Suprapubic skin (tissue), 3 donors: ENCODE measurements around the gene SPRY4.

ENCODE experiments used
- CTCF ChIP-seq, 2 donors: fragments of 200-600 bp in 1 of 2; fragments of 450-650 bp in 1 of 2; sonication (generic) in 1 of 2; IDR thresholded peaks; one replicate each; pipeline ENCODE4 v1.5.1; 2016 to 2019; ENCODE audit warnings: antibody characterized with exemption in 2 of 2, mild to moderate bottlenecking in 1 of 2, moderate library complexity in 1 of 2
- EP300 ChIP-seq: sonication (generic); formaldehyde crosslinking; IDR thresholded peaks from one replicate; pipeline ENCODE4 v1.6.1; 2017; ENCODE audit warnings: antibody characterized with exemption
- POLR2A ChIP-seq, 2 donors: fragments of 450-650 bp; IDR thresholded peaks; one replicate each; pipeline ENCODE4 v1.6.1; 2017; ENCODE audit warnings: antibody characterized with exemption in 2 of 2, mild to moderate bottlenecking in 2 of 2, moderate library complexity in 2 of 2

GRCh38 chr5:142283304-142283703, 41.5 kb downstream of the SPRY4 start:
- TF ChIP-seq POLR2A (IDR thresholded peaks at IDR 0.05) (no peak), CTCF (IDR thresholded peaks at IDR 0.05) (no peak), EP300 (no peak)
